ENCODE results near the gene OSGEP.

- TF ChIP-seq CTCF (IDR thresholded peaks at IDR 0.05) (no peak), POLR2A (IDR thresholded peaks at IDR 0.05) (no peak), POLR2AphosphoS5 (IDR thresholded peaks at IDR 0.05) (no peak)
These were observed 32.7 kb upstream of the OSGEP start for GRCh38 chr14:20487396-20487725.
